ENCODE data around the gene ATRAID. TPM values are rescaled to one million over a fixed set of nuclear protein-coding genes. Genes with fewer than 3 reads are reported as not detected.

The ATRAID gene
- total and polyA plus RNA-seq, 3 donors from 2014 or later: 263 to 323 (median 295) TPM

- Histone ChIP-seq H3K4me1 (peaks cover 10% of the 10 kb centered on the region), H3K27ac (peak overlapping the region; percentile 93 to 95), H3K36me3 (ENCODE audit: low read depth, missing control alignments) (no peaks in the 10 kb centered on the region), H3K4me3 (peak overlapping the region; percentile 73 to 97), H3K9me3 (no peaks in the 10 kb centered on the region), H3K27me3 (no peaks in the 10 kb centered on the region)
- TF ChIP-seq CTCF (IDR thresholded peaks at IDR 0.05): no peak
- no peak for TF ChIP-seq POLR2A (IDR thresholded peaks at IDR 0.05)
- intact Hi-C loops (cut with DNase I; ENCODE audit: low total_unique reads): loop anchor here (10.0 kb wide), 1 partner anchor 127 kb away; the partner anchor contains the start of gene KHK
- DNase-seq: no peak
- 1 to 2% methylated on average over 29 to 44 of the region's 48 CpGs for WGBS, 2 donors
Measured at GRCh38 chr2:27211241-27211942, 449 bp upstream of the ATRAID start.

GRCh38 chr2:27212626-27213471 is 1.0 kb downstream of the ATRAID start:
- peak; percentile 45 for DNase-seq

GRCh38 chr2:27214941-27215340 is 3.1 kb downstream of the ATRAID start:
- Histone ChIP-seq H3K27ac (no peak overlapping the region), H3K27me3 (no peaks in the 10 kb centered on the region), H3K4me1 (peaks cover 27% of the 10 kb centered on the region), H3K36me3 (ENCODE audit: low read depth, missing control alignments) (no peaks in the 10 kb centered on the region), H3K4me3 (no peak overlapping the region), H3K9me3 (no peaks in the 10 kb centered on the region)
- TF ChIP-seq CTCF (IDR thresholded peaks at IDR 0.05) (no peak), POLR2A (IDR thresholded peaks at IDR 0.05) (no peak)
- WGBS, 2 donors: 88 to 100% methylated on average over 3 of the region's 3 CpGs
- intact Hi-C loops (cut with DNase I; ENCODE audit: low total_unique reads): loop anchor here (10.0 kb wide), 1 partner anchor 130 kb away; the partner anchor contains the start of gene KHK
- DNase-seq: no peak

More at GRCh38 chr2:27212626-27213471, 1.0 kb downstream of the ATRAID start:
- Histone ChIP-seq H3K4me3 (peak overlapping the region; percentile 73 to 97), H3K4me1 (peaks cover 14% of the 10 kb centered on the region), H3K36me3 (ENCODE audit: low read depth, missing control alignments) (no peaks in the 10 kb centered on the region), H3K9me3 (no peaks in the 10 kb centered on the region), H3K27me3 (no peaks in the 10 kb centered on the region), H3K27ac (peak overlapping the region; percentile 93 to 95)
- WGBS, 2 donors: 3 to 4% methylated on average over 34 of the region's 34 CpGs
- intact Hi-C loops (cut with DNase I; ENCODE audit: low total_unique reads): loop anchor here (10.0 kb wide), 1 partner anchor 128 kb away; the partner anchor contains the start of gene KHK
- TF ChIP-seq CTCF (IDR thresholded peaks at IDR 0.05) (no peak), POLR2A (IDR thresholded peaks at IDR 0.05) (no peak)

GRCh38 chr2:27216416-27217137 is 4.7 kb downstream of the ATRAID start:
- no peaks in the 10 kb centered on the region for H3K36me3 ChIP-seq (ENCODE audit: low read depth, missing control alignments)
- 63 to 67% methylated on average over 13 of the region's 13 CpGs for WGBS, 2 donors
- H3K4me3 ChIP-seq: peak overlapping the region; percentile 64 to 81
- H3K9me3 ChIP-seq: no peaks in the 10 kb centered on the region
- no peaks in the 10 kb centered on the region for H3K27me3 ChIP-seq
- no peak for TF ChIP-seq CTCF (IDR thresholded peaks at IDR 0.05)
- TF ChIP-seq POLR2A (IDR thresholded peaks at IDR 0.05): no peak
- peak overlapping the region; percentile 69 to 80 for H3K27ac ChIP-seq
- intact Hi-C loops (cut with DNase I; ENCODE audit: low total_unique reads): loop anchor here (10.0 kb wide), 1 partner anchor 132 kb away; the partner anchor contains the start of gene KHK
- no peak for DNase-seq
- H3K4me1 ChIP-seq: peaks cover 23% of the 10 kb centered on the region
